ENCODE results near the gene FAM120B.

FAM120B gene

DNA sequence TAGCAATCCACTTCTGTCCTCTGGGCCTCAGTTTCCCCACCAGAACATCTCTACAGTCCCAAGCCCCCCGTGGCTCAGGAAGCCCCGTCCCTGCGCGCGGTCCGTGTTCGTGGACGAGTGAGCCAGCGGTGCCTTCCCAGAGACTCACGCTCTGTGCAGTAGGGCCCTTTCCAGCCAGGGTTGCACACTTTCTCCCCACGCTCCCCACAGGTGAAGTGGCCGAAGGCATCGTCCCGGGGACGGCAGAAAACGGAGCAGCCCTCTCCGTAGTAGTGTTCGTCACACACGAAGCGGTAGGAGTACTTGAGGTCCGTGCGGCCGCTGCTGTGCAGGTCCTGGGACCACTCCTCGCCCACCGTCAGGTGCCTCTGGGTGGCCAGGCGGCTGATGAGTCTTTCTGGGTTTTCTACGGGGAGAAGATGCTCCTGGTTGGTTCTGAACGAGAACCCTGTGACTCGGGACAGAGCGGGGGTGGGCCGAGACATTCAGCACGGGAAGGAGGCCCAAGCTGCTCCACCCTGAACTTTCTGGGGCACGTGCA, 18.4 kb upstream of the FAM120B start:
- Mint-ChIP-seq H3K9me3 (no peaks in the 10 kb centered on the region), H3K27me3 (peaks cover 83% of the 10 kb centered on the region), H3K36me3 (peaks cover 2% of the 10 kb centered on the region), H3K4me1 (peaks cover 30% of the 10 kb centered on the region), H3K4me3 (peak overlapping the region; percentile 22), H3K27ac (no peak overlapping the region)
- no peak for DNase-seq
- CTCF ChIA-PET = no interaction called here

DNA sequence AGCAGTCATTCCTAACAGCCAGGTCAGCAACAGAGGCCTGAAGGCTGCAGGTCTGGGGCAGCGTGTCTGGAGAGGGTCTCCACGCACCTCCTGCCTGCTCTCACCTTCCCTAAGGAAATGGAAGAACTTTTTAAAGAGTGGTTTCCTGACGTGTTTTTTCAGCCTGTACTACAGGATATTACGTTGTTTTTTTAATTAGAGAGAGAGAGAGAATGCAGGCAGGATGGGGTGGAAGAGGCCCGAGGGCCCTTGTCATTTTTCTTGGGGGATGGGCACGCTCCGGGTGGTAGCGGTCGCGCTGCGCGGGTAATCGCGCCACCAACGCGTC, 17.7 kb upstream of the FAM120B start:
- H3K4me1 Mint-ChIP-seq = peaks cover 36% of the 10 kb centered on the region
- H3K9me3 Mint-ChIP-seq = no peaks in the 10 kb centered on the region
- no peak for DNase-seq
- H3K27me3 Mint-ChIP-seq = peaks cover 90% of the 10 kb centered on the region
- peak overlapping the region; percentile 1 for H3K27ac Mint-ChIP-seq
- peaks cover 2% of the 10 kb centered on the region for H3K36me3 Mint-ChIP-seq
- CTCF ChIA-PET = no interaction called here
- H3K4me3 Mint-ChIP-seq = peak overlapping the region; percentile 75

DNA sequence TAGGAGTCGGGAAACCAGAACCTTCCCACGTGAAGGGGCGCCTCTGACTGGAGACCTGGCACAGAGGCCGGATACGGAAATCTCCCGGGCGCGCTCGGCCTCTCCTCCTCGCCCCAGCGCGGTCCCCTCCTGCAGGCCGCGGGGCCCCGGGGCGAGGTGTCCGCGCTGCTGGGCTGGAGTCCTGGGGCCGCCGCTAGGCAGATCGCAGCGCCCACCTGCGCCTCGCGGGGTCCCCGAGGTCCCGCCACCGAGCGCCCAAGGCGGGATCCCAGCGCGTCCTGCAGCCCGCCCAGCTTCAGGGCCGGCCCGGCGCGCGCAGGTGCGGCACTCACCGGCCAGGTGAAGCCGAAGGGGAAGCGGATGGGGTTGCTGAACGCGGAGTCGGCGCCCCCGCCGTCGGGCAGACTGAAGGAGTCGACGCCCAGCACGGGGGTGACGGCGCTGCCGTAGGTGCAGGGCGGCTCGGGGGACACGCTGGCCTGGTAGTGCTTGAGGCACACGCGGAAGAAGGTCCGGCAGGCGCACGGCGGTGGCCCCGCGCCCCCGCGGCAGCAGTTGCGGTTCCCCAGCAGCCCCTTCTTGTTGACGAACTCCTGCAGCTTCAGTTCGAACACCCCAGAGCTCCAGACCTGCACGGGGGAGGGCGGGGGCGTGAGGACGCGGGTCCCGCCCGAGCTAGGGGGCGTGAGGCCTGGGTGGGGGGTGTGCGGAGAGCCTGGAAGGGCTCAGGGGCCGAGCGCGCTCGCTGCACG, 17.2 kb upstream of the FAM120B start:
- CTCF ChIA-PET = no interaction called here
- Mint-ChIP-seq H3K4me3 (peak overlapping the region; percentile 75), H3K36me3 (peaks cover 2% of the 10 kb centered on the region), H3K27me3 (peaks cover 95% of the 10 kb centered on the region), H3K9me3 (no peaks in the 10 kb centered on the region), H3K4me1 (peaks cover 39% of the 10 kb centered on the region), H3K27ac (peak overlapping the region; percentile 1)
- DNase-seq = peak; percentile 48

DNA sequence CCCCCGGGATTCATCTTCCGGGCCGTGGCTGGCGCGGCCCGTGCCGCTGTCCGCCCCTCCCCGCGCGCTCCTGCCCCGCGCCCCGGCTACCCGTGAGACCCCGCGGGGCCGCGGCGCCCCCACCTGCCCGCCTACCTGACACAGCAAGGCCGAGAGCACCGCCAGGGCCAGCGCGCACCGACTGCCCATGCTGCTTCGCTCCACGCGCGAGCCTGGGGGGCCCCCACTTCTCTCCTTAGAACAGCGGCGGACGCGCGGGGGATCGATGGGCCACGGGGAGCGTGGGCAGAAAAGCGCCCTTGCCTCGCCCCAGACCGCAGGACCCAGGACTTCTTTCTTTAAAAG, 16.6 kb upstream of the FAM120B start:
- Mint-ChIP-seq H3K27ac (no peak overlapping the region), H3K4me3 (peak overlapping the region; percentile 78), H3K36me3 (peaks cover 2% of the 10 kb centered on the region), H3K27me3 (peaks cover 97% of the 10 kb centered on the region), H3K4me1 (peaks cover 44% of the 10 kb centered on the region), H3K9me3 (no peaks in the 10 kb centered on the region)
- CTCF ChIA-PET = no interaction called here
- no peak for DNase-seq

DNA sequence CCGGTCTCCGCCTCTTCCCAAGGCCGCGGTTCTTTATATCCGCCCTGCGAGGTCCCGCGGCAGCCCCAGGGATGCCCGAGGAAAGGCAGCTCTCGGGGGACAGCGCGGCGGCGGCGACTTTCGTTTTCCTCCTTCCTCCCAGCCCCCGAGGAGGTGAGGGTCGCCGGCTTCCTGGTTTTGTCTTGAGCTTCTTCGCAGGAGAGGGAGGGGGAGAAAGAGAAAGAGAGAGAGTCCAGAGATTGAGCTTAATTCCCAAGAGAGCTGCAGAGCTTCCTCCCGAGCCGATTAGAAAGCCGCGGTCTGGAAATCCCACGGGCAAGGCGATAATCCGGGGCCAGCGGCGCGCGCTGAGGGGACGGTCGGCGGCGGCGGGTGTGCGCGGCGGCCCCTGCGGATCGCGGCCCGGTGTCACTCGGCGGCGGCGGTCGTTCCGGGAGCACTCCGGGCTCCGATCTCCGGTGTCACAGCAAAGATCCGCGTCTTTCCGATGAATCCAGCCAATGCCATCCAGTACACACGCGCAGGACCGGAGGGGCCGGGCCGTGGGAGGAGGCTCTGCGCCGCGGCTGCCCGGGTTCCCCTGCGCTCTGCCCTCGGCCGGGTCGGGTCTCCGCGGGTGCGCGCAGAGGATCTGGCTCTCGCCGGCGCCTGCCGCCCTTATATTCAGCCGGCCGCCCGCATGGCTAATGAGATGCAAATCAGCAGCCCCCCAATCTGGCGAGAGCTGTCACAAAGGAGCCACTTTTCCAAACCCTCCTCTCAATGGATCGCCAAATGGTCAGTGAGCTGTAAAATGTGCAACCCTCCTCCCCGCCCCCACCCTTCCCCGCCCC, 16.0 kb upstream of the FAM120B start, which contains the start of gene DLL1:
Gene DLL1, minus strand, starts transcription at position 783 of the 833 bp plus-strand sequence. CDS start 939 bp downstream, outside the sequence.
- DNase-seq = peak; percentile 50
- H3K27ac Mint-ChIP-seq = no peak within 1 kb of the TSS
- peaks cover 97% of the 10 kb centered on the region for H3K27me3 Mint-ChIP-seq
- no peaks in the 10 kb centered on the region for H3K9me3 Mint-ChIP-seq
- CTCF ChIA-PET = interaction anchor here (3.4 kb wide), 1 partner anchor 459 kb away, joined by 20 read pairs; no protein-coding TSS in a partner anchor
- peak within 1 kb of the TSS; percentile 78 for H3K4me3 Mint-ChIP-seq
- H3K4me1 Mint-ChIP-seq = peaks cover 48% of the 10 kb centered on the region
- H3K36me3 Mint-ChIP-seq = peaks cover 2% of the 10 kb centered on the region

DNA sequence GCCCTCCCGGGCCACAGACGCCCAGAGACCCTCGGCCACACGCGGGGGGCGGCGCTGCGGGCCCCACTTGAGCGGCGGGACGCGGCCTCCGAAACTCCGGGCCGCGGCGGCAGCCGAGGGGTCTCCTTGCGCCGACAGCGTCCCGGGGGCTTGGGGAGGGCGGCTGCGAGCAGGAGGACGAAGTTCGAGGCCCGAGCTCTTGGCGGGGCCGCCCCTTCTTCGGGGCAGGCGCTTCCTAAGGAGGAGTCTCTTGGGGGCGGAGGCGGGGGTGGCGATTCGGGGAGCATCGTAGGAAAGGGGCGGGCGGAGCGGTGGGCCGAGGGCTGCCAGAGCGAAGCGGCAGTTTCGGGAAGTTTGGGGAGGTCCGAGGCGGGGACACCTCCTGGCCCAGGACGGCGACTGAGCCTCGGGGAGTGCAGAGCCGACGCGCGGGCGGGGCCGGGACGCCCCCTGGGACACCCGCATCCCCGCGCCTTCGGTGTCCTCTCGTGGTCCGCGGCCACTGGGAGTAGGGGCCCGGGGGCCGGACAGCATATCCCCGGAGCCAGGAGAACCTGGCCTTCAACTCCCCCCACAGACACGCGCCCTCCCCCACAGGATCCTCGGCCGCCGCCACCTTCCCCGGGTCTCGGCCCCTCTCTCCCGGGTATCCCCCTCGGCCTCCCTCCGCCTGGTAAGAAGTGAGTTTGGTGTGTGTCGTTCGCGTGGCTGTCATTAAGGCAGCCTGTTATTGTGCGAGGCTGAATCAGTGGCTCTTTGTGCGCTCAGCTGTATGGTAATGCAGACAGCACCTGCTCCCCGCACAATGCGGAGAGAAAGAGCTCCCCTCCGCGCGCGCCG, 15.1 kb upstream of the FAM120B start:
- peaks cover 99% of the 10 kb centered on the region for H3K27me3 Mint-ChIP-seq
- peaks cover 2% of the 10 kb centered on the region for H3K36me3 Mint-ChIP-seq
- peak; percentile 50 for DNase-seq

DNA sequence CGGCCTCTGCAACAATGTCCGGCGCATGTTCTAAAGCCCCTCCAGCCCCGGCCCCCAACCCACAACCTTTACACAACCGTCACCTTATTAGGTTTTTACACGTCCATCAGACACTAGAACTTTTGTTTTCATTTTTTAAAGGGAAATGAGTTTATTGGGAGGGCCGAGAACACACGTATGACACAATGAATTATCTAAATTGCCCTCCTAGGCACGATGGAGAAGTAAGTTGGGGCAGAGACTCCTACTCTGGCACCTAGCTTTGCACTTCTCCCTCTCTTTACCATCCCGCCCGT, 14.5 kb upstream of the FAM120B start:
- CTCF ChIA-PET = interaction anchor here (0.7 to 3.4 kb wide), 5 partner anchors 8 to 501 kb away, joined by 3 to 20 read pairs (median 3); no protein-coding TSS in a partner anchor
- H3K27me3 Mint-ChIP-seq = peaks cover 99% of the 10 kb centered on the region
- H3K4me1 Mint-ChIP-seq = peaks cover 49% of the 10 kb centered on the region
- H3K9me3 Mint-ChIP-seq = no peaks in the 10 kb centered on the region
- no peak for DNase-seq
- H3K36me3 Mint-ChIP-seq = peaks cover 2% of the 10 kb centered on the region
- no peak overlapping the region for H3K27ac Mint-ChIP-seq
- peak overlapping the region; percentile 62 for H3K4me3 Mint-ChIP-seq

More for the DNA sequence above, 15.1 kb upstream of the FAM120B start:
- Mint-ChIP-seq H3K4me1 (peaks cover 49% of the 10 kb centered on the region), H3K9me3 (no peaks in the 10 kb centered on the region), H3K27ac (no peak overlapping the region), H3K4me3 (peak overlapping the region; percentile 62)
- CTCF ChIA-PET = interaction anchor here (0.7 to 3.4 kb wide), 5 partner anchors 9 to 501 kb away, joined by 3 to 20 read pairs (median 3); no protein-coding TSS in a partner anchor

DNA sequence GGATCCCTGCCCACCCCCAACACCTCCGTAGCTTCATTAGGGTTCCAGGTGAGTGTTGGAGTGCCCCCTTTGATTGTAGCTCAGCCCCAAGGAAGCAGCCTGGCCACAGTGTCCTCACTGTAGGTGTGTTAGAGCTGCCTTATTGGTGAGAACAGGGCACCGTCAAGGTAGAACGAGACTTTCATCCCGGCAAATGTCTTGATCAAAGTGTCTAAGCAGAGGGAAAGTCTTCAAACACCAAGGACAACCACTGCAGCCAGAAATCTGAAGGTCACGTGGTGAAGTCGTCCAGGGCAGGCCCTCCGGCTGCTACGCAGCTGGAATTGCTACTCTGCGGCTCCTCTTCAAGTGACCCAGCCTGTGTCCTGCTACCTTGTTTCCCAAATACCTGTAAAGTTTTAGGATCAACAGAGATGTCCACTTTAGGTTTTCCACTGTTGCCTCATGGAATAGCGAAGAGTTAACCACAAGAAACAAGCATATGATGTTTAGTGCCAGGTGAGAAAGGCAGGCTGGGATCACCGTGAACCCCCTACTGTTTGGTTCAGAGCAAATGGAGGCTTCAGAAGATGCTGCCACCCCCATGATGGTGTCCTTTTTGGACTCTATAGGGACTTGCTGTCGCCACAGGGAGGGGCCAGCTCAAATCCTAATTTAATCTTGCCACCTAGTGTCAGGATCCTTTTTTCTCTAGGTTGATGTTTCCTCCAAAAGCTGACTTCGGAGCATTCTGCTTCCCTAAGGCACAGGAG, 14.0 kb upstream of the FAM120B start:
- Mint-ChIP-seq H3K4me3 (peak overlapping the region; percentile 62), H3K36me3 (peaks cover 2% of the 10 kb centered on the region), H3K27me3 (peaks cover 99% of the 10 kb centered on the region), H3K4me1 (peaks cover 49% of the 10 kb centered on the region), H3K9me3 (no peaks in the 10 kb centered on the region), H3K27ac (no peak overlapping the region)
- CTCF ChIA-PET = interaction anchor here (0.7 to 3.4 kb wide), 8 partner anchors 8 to 502 kb away, joined by 3 to 20 read pairs (median 3); no protein-coding TSS in a partner anchor
- no peak for DNase-seq

DNA sequence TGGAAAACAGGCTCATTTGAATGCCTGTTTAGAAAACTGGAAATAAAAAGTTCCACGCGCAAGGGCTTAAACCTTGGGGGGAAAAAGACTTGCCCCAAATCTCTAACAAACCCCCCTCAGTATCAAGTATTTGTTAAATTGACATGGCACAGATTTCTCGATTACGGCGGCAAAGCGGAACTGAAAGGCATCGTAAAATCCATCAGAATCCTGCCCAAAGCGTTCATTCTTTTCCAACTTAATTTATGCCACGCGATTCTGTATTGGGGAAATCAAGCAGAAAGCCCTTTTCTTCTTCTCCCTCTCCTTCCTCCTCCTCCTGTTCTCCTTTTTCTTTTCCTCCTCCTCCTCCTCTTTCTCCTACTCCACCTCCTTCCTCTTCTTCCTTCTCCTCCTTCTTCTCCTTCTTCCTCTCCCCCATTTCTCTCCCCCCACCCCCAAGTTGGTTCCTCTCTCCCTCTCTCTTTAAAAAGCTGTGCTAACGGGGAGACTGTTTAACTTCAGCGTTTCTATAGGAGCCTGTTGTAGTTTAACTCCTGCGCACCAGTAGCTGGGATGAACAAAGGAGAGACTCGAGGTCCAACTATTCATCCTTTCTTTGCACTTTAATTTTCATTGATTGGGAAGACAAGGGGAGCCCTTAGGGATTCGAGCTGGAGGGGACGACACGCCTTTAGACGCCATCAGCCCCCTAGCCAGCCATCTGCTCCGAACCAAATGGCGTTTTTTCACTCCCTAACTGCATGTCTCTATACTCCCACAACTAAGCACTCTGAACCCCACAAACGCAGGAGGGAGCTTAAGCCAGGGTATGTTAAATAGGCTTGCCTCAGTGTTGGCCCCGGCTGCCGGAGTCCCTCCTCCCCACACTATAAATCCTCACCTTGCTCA, 13.0 kb upstream of the FAM120B start:
- DNase-seq = no peak
- peaks cover 99% of the 10 kb centered on the region for H3K27me3 Mint-ChIP-seq
- CTCF ChIA-PET = interaction anchor here (0.6 to 3.4 kb wide), 7 partner anchors 10 to 504 kb away, joined by 3 to 20 read pairs (median 3); no protein-coding TSS in a partner anchor
- H3K27ac Mint-ChIP-seq = no peak overlapping the region
- peaks cover 2% of the 10 kb centered on the region for H3K36me3 Mint-ChIP-seq
- H3K9me3 Mint-ChIP-seq = no peaks in the 10 kb centered on the region
- no peak overlapping the region for H3K4me3 Mint-ChIP-seq
- H3K4me1 Mint-ChIP-seq = peaks cover 44% of the 10 kb centered on the region

DNA sequence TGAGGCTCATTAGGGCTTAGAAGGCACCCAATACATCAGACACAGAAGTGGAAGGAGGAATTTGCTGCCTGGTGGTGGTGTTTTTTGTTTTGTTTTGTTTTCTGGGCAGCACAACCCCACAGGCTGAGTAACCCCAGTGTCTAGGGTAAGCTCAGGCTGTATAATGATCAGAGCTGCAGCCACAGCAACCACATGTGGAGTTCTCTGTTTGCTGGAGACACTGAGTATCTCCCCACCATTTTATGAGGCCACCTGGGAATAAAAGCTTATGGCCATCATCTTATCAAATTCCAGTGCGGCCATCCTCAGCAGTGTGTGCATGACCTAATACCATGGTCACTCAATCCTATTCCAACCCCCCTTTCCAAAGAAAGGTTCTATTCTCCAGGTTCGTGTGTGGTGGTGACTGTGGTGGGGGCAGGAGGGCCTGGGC, 12.2 kb upstream of the FAM120B start:
- CTCF ChIA-PET = interaction anchor here (0.6 to 3.4 kb wide), 4 partner anchors 9 to 504 kb away, joined by 3 to 20 read pairs (median 6); no protein-coding TSS in a partner anchor
- peaks cover 2% of the 10 kb centered on the region for H3K36me3 Mint-ChIP-seq
- no peak overlapping the region for H3K4me3 Mint-ChIP-seq
- H3K9me3 Mint-ChIP-seq = no peaks in the 10 kb centered on the region
- no peak for DNase-seq
- H3K4me1 Mint-ChIP-seq = peaks cover 40% of the 10 kb centered on the region
- H3K27me3 Mint-ChIP-seq = peaks cover 99% of the 10 kb centered on the region
- H3K27ac Mint-ChIP-seq = no peak overlapping the region

DNA sequence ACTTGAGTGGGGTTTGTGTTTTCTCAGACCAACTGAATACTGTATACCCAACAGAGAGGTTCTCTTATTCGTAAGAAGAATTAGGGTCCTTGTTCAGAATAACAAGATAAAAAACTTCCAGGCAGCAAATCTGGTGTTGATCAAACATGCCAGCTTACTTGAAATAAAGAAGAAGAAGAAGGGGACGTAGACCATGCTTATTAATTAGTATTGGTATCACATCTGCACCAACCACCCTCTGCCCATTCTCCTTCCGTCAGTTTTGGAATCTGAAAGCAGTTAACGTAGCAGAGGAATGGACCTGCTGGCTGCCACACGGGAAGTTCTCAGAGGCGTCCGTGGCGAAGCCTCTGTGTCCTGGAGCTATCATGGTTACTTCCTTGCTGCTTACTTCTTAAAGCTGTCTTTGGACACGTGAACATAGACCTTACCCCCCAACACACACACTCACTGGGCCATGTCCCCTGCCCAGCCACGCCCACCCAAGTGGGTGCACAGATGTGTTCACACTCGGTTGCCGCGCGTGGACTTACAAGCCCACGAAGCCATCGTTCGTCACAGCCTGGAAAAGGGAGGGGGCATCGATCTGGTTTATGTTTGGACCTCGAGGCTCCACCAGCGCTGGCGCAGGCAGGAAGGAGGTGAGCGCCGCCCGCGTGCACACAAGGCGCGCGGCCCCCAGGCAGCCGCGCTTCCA, 11.6 kb upstream of the FAM120B start:
- H3K4me1 Mint-ChIP-seq = peaks cover 39% of the 10 kb centered on the region
- H3K27ac Mint-ChIP-seq = no peak overlapping the region
- H3K9me3 Mint-ChIP-seq = no peaks in the 10 kb centered on the region
- peaks cover 3% of the 10 kb centered on the region for H3K36me3 Mint-ChIP-seq
- no peak for DNase-seq
- CTCF ChIA-PET = no interaction called here
- peaks cover 99% of the 10 kb centered on the region for H3K27me3 Mint-ChIP-seq
- peak overlapping the region; percentile 43 for H3K4me3 Mint-ChIP-seq
